GM18526 (cell line): ENCODE results near the gene ZNF423.

Experiments used
- POLR2A ChIP-seq: IDR thresholded peaks from 3 replicates; pipeline ENCODE4 v1.6.1; 2011; ENCODE audit not compliant: insufficient read length; ENCODE audit errors: extremely low read depth

ZNF423 gene

GRCh38 chr16:49615576-49615975, 240.3 kb downstream of the ZNF423 start:
- no peak for TF ChIP-seq POLR2A

GRCh38 chr16:49610983-49611382, 244.9 kb downstream of the ZNF423 start:
- TF ChIP-seq POLR2A: no peak

GRCh38 chr16:49608779-49609178, 247.1 kb downstream of the ZNF423 start:
- TF ChIP-seq POLR2A: no peak

- TF ChIP-seq POLR2A: no peak
Measured at GRCh38 chr16:49608098-49608497, 247.8 kb downstream of the ZNF423 start.

- TF ChIP-seq POLR2A: no peak
Measured at GRCh38 chr16:49605536-49606254, 250.2 kb downstream of the ZNF423 start.

- no peak for TF ChIP-seq POLR2A
Measured at GRCh38 chr16:49604602-49605001, 251.3 kb downstream of the ZNF423 start.

GRCh38 chr16:49603956-49604355, 252.0 kb downstream of the ZNF423 start:
- no peak for TF ChIP-seq POLR2A

- no peak for TF ChIP-seq POLR2A
Measured at GRCh38 chr16:49602976-49603310, 253.0 kb downstream of the ZNF423 start.

- TF ChIP-seq POLR2A: no peak
Measured at GRCh38 chr16:49602201-49602975, 253.5 kb downstream of the ZNF423 start.

GRCh38 chr16:49601576-49601975, 254.3 kb downstream of the ZNF423 start:
- no peak for TF ChIP-seq POLR2A

- no peak for TF ChIP-seq POLR2A
Measured at GRCh38 chr16:49600976-49601375, 254.9 kb downstream of the ZNF423 start.

GRCh38 chr16:49600536-49600935, 255.4 kb downstream of the ZNF423 start:
- no peak for TF ChIP-seq POLR2A

- no peak for TF ChIP-seq POLR2A
Measured at GRCh38 chr16:49599704-49600103, 256.2 kb downstream of the ZNF423 start.

- no peak for TF ChIP-seq POLR2A
Measured at GRCh38 chr16:49599281-49599680, 256.6 kb downstream of the ZNF423 start.

GRCh38 chr16:49598383-49599170, 257.3 kb downstream of the ZNF423 start:
- TF ChIP-seq POLR2A: no peak

GRCh38 chr16:49597796-49598195, 258.1 kb downstream of the ZNF423 start:
- no peak for TF ChIP-seq POLR2A
